GM19324 (cell line): Measurements from ENCODE around the gene SREK1IP1.

ENCODE experiments used
- ATAC-seq: cut with Tn5 transposase; IDR thresholded peaks from one replicate; pipeline ENCODE4 v1.9.1; 2021; ENCODE audit warnings: mild to moderate bottlenecking, moderate library complexity; ENCODE audit not compliant: unreplicated experiment, low FRiP score

SREK1IP1 gene

GRCh38 chr5:64768358-64769312 is at the start of gene SREK1IP1, which contains the start of gene CWC27:
Gene SREK1IP1 (minus strand): TSS chr5:64768691. CDS start chr5:64768517, 174 bp downstream.
Gene CWC27 (plus strand): TSS chr5:64768930. CDS start chr5:64769147, 217 bp downstream.
- peak; percentile 99 for ATAC-seq

DNA sequence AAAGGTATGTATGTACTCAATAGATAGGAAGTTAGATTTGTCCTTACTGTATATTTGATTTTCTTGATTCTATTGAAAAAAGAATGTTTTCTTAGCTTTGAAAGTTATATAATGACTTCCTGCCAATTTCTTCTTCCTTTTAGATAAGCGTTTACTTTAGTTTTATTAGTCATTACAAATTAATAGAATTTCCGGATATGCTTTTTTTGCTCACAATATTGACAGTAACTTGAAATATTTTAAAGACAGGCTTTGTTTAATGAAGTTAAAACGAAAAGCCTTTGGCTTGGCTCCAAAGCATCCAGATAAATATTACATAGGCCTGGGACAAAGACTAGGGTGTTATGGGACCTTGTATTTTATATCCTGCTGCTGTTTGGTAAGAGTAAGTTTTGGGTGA is 49.8 kb upstream of the SREK1IP1 start:
- no peak for ATAC-seq

DNA sequence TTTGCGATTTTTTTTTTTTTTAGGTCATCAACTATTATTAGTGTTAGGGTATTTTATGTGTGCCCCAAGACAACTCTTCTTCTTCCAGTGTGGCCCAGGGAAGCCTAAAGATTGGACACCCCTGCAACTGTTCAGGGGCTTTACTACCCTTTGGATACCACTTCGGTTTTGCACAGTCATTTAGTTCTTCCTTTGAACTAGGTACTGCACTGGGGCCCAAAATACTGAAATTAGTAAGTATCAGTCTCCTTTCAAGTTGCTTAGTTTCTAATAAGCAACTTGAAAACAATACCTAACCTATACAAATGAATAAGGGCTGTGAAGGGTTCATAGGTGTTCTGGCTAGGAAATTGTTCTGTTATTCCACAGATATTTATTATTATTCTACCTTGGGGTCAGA is 45.6 kb upstream of the SREK1IP1 start:
- ATAC-seq, result peak; percentile 81

GRCh38 chr5:64811050-64811640 is 42.7 kb upstream of the SREK1IP1 start:
- ATAC-seq, result no peak

- ATAC-seq, result no peak
These were observed 39.0 kb upstream of the SREK1IP1 start for GRCh38 chr5:64807520-64807919.

GRCh38 chr5:64806537-64806936 is 38.0 kb upstream of the SREK1IP1 start:
- no peak for ATAC-seq

- no peak for ATAC-seq
These were observed 32.4 kb upstream of the SREK1IP1 start for GRCh38 chr5:64800926-64801325.

- ATAC-seq, result no peak
These were observed 27.8 kb upstream of the SREK1IP1 start for GRCh38 chr5:64796301-64796700.

DNA sequence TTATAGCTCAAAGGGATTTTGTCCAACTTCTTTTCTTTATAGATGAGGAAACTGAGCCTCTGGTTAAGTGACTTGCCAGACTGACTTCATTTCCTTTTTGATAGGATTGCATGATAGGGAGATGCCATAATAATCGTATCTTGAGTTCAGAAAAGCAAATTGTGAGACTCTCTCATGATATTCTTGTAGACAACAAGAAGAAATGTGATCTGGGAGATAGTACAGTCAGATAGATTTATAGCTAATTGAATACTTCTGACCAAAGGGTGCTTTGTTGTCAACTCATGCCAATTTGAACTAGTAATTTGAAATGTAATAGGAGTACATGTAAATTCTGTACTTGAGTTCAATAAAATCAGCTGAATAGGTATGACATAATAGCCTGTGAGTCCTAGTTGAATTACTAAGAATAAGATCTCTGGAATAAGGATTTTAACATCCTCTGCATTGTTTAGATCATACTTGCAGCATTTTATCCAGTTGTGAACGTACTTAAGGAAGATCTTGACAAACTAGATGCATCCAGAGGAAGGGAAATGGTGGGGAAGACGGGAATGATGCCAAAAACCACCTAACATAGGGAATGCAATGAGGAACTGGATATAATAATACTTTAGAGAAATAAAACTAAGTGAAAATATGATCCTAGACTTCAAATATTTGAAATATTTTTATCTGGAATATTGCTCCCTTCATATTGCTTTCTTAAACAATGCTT is 25.7 kb upstream of the SREK1IP1 start:
- no peak for ATAC-seq

- no peak for ATAC-seq
These were observed 24.0 kb upstream of the SREK1IP1 start for GRCh38 chr5:64792469-64792868.

- ATAC-seq, result no peak
These were observed 21.7 kb upstream of the SREK1IP1 start for GRCh38 chr5:64790210-64790609.

- no peak for ATAC-seq
These were observed 21.0 kb upstream of the SREK1IP1 start for GRCh38 chr5:64789457-64789856.

DNA sequence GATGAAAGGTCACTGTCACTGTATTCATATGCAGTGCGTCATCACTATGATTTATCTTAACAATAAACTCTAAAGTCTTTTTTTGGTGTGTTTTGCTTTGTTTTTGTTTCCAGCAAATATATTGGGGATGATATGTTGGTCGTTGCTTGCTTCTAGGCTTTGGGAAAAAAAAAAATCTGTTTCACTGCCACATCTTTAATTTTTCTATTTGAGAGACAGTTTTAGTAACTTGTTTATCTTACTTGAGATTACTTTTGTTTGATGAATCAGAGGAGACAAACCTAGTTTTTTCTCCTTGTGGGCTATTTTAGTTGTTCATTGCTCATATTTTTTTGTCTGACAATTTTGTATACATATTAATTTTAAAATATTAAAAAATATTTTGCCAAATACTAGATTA is 19.7 kb upstream of the SREK1IP1 start:
- ATAC-seq, result no peak

- no peak for ATAC-seq
These were observed 17.9 kb upstream of the SREK1IP1 start for GRCh38 chr5:64786372-64786771.

GRCh38 chr5:64784451-64785025 is 16.0 kb upstream of the SREK1IP1 start:
- ATAC-seq, result peak; percentile 80

GRCh38 chr5:64775291-64775690 is 6.8 kb upstream of the SREK1IP1 start:
- no peak for ATAC-seq

- no peak for ATAC-seq
These were observed 5.0 kb upstream of the SREK1IP1 start for GRCh38 chr5:64773533-64773932.

- no peak for ATAC-seq
These were observed 3.2 kb upstream of the SREK1IP1 start for GRCh38 chr5:64771736-64772135.

- ATAC-seq, result no peak
These were observed 1.4 kb upstream of the SREK1IP1 start for GRCh38 chr5:64769855-64770254.

GRCh38 chr5:64767959-64768357 is 533 bp downstream of the SREK1IP1 start:
- ATAC-seq, result peak; percentile 11

- no peak for ATAC-seq
These were observed 1.6 kb downstream of the SREK1IP1 start for GRCh38 chr5:64766941-64767340.
